ENCODE data around the gene POLR2E. TPM values are rescaled to one million over a fixed set of nuclear protein-coding genes. Genes with fewer than 3 reads are reported as not detected.

Gene POLR2E
- total RNA-seq, 4 donors from 2014 or later = 117 to 228 (median 150) TPM

DNA sequence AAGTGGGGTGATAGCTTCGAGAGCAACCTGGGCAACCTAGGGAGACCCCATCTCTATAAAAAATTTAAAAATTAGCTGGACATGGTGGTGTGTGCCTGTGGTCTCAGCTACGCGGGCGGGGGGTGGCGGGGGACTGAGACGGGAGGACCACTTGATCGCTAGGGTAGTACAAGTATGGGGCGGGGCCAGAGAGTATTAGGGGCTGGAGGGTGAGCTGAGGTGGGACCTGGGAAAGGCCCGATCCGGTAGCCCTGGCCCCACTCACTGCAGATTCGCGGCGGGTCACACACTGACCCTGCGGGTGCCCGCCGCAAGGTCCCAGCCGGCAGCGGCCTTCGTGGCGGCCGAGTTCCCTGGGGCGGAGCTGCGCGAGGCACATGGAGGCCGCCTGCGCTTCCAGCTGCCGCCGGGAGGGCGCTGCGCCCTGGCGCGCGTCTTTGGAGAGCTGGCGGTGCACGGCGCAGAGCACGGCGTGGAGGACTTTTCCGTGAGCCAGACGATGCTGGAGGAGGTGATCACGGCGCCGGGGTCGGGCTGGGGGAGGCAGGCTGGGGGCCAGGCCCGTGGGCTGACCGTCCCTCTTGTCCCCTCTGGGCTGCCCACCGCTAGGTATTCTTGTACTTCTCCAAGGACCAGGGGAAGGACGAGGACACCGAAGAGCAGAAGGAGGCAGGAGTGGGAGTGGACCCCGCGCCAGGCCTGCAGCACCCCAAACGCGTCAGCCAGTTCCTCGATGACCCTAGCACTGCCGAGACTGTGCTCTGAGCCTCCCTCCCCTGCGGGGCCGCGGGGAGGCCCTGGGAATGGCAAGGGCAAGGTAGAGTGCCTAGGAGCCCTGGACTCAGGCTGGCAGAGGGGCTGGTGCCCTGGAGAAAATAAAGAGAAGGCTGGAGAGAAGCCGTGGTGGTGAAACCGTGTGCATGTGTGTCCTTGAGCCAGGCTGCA is 30.2 kb downstream of the POLR2E start:
- whole genome bisulfite sequencing, 2 donors (ENCODE audit: low coverage in 1 of 2) = 6 to 13% methylated on average over 7 to 10 of the region's 60 CpGs
- Histone ChIP-seq H3K4me3 (peak overlapping the region in 1 of 2 donors; percentile 8), H3K4me1 (peaks cover 0 to 42% (median 21%) of the 10 kb centered on the region in 3 donors), H3K27ac (no peak overlapping the region), H3K27me3 (peaks cover 60% of the 10 kb centered on the region), H3K36me3 (no peaks in the 10 kb centered on the region), H3K9me3 (peaks cover 0 to 1% (median 0%) of the 10 kb centered on the region in 3 donors)
- TF ChIP-seq POLR2A (IDR thresholded peaks at IDR 0.05) = no peak
- TF ChIP-seq, protein P1, sequence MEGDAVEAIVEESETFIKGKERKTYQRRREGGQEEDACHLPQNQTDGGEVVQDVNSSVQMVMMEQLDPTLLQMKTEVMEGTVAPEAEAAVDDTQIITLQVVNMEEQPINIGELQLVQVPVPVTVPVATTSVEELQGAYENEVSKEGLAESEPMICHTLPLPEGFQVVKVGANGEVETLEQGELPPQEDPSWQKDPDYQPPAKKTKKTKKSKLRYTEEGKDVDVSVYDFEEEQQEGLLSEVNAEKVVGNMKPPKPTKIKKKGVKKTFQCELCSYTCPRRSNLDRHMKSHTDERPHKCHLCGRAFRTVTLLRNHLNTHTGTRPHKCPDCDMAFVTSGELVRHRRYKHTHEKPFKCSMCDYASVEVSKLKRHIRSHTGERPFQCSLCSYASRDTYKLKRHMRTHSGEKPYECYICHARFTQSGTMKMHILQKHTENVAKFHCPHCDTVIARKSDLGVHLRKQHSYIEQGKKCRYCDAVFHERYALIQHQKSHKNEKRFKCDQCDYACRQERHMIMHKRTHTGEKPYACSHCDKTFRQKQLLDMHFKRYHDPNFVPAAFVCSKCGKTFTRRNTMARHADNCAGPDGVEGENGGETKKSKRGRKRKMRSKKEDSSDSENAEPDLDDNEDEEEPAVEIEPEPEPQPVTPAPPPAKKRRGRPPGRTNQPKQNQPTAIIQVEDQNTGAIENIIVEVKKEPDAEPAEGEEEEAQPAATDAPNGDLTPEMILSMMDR (IDR thresholded peaks at IDR 0.05) = peak in 3 of 4 experiments; percentile 73 to 88 (median 79)
- ATAC-seq = peak; percentile 65

DNA sequence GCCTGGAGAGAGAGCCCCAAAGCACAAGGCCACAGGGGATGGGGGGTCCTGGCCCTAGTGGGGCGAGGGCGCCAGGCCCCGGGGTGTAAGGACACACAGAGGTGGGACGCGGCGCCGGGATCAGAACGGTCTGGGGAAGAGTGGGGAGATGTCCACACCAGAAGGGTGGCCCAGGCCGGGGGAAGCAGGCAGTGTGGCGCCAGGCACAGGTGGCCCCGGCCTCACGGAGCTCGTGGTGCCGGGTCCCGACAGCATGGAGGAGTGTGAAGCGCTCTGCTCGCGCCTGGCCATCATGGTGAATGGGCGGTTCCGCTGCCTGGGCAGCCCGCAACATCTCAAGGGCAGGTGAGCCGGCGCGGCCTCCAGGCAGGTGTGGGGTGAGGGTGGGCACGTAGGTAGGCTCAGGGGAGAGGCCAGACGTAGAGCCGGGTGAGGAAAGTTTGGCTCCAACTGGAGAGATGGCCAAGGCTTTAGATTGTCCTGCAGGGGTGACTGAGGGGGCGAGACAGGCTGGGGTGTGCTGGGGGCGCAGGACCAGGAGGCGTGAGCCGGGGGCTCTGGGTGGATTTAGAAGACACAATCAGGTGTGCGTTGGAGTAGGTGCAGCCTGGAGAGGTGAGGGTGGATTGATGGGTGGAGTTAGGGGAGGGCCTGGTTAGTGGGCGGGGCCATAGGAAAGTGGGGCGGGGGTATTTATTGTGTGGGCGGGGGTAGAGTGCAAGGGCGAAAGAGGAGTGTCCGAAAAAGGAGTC is 31.1 kb downstream of the POLR2E start:
- WGBS, 2 donors (ENCODE audit: low coverage in 1 of 2) = 45 to 86% methylated on average over 1 to 11 of the region's 37 CpGs
- Histone ChIP-seq H3K36me3 (no peaks in the 10 kb centered on the region), H3K27me3 (peaks cover 51% of the 10 kb centered on the region), H3K4me3 (no peak overlapping the region), H3K9me3 (peaks cover 0 to 10% (median 0%) of the 10 kb centered on the region in 3 donors), H3K27ac (no peak overlapping the region), H3K4me1 (peaks cover 0 to 38% (median 21%) of the 10 kb centered on the region in 3 donors)
- TF ChIP-seq POLR2AphosphoS5 (IDR thresholded peaks at IDR 0.05) (no peak), POLR2A (IDR thresholded peaks at IDR 0.05) (no peak)
- TF ChIP-seq, protein P1 (IDR thresholded peaks at IDR 0.05) = no peak
- ATAC-seq = no peak

DNA sequence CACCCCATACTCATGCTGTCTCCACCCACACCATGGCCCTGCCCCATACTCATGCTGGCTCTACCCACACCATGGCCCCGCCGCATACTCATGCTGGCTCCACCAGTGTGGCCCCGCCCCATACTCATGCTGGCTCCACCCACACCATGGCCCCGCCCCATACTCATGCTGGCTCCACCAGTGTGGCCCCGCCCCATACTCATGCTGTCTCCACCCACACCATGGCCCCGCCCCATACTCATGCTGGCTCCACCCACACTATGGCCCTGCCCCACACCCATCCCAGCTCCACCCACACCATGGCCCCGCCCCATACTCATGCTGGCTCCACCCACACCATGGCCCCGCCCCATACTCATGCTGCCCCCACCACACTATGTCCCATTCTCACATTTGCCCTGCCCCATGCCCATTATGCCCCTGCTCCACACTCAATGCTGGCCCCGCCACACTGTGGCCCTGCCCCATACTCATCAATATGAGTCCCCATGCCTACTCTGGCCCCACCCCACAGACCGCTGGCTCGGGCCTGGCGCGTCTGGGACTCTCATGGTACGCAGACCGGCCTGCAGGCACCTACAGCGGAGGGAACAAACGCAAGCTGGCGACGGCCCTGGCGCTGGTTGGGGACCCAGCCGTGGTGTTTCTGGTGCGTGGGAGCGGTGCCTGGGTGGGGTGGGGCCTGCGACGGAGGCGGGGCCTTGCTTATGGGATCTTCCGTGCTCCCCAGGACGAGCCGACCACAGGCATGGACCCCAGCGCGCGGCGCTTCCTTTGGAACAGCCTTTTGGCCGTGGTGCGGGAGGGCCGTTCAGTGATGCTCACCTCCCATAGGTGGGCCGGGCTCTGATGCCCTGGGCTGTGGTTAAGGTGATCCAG is 31.9 kb downstream of the POLR2E start:
- H3K4me1 ChIP-seq = peaks cover 0 to 38% (median 21%) of the 10 kb centered on the region in 3 donors
- no peak overlapping the region for H3K4me3 ChIP-seq
- H3K27me3 ChIP-seq = peaks cover 43% of the 10 kb centered on the region
- ATAC-seq = no peak
- H3K36me3 ChIP-seq = peaks cover 0 to 8% of the 10 kb centered on the region in 2 donors
- 56 to 58% methylated on average over 3 to 4 of the region's 37 CpGs for WGBS, 2 donors (ENCODE audit: low coverage in 1 of 2)
- TF ChIP-seq POLR2A (IDR thresholded peaks at IDR 0.05) (no peak), POLR2AphosphoS5 (IDR thresholded peaks at IDR 0.05) (no peak), EP300 (IDR thresholded peaks at IDR 0.05) (no peak)
- TF ChIP-seq, protein P1 (IDR thresholded peaks at IDR 0.05) = no peak
- H3K9me3 ChIP-seq = peaks cover 0 to 18% (median 0%) of the 10 kb centered on the region in 3 donors
- H3K27ac ChIP-seq = no peak overlapping the region

DNA sequence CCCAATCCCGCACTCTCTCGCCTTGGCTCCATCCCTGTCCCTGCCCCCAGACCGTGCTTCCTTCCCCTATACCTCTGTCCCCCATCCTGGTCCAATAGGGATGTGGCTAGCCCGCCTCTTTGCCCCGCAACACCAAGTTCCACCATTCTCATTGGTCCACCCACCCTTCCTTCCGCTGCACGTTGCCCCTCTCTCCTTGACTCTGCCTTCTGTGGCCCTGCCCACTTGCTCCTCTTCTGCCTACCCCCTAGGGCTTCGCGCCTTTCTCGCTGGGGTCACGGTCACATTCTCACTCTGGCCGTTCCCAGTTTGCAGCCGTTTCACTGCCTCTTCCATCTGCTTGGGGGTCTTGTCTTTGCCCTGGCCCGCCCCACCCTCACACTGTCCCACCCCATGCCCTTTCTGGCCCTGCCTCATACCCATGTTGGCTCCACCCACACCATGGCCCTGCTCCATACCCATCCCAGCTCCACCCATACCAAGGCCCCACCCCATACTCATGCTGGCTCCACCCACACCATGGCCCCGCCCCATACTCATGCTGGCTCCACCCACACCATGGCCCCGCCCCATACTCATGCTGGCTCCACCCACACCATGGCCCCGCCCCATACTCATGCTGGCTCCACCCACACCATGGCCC is 32.7 kb downstream of the POLR2E start:
- ATAC-seq = no peak
- 84 to 86% methylated on average over 12 to 14 of the region's 17 CpGs for WGBS, 2 donors (ENCODE audit: low coverage in 1 of 2)
- H3K4me3 ChIP-seq = no peak overlapping the region

More for the DNA sequence above, 32.7 kb downstream of the POLR2E start:
- TF ChIP-seq POLR2A (IDR thresholded peaks at IDR 0.05) = no peak
- TF ChIP-seq, protein P1 (IDR thresholded peaks at IDR 0.05) = no peak
- no peak for TF ChIP-seq POLR2AphosphoS5 (IDR thresholded peaks at IDR 0.05)
- TF ChIP-seq EP300 (IDR thresholded peaks at IDR 0.05) = no peak
- H3K27me3 ChIP-seq = peaks cover 35% of the 10 kb centered on the region
- peaks cover 0 to 26% (median 0%) of the 10 kb centered on the region in 3 donors for H3K9me3 ChIP-seq
- H3K27ac ChIP-seq = no peak overlapping the region
- H3K36me3 ChIP-seq = peaks cover 0 to 13% of the 10 kb centered on the region in 2 donors
- H3K4me1 ChIP-seq = peaks cover 0 to 32% (median 19%) of the 10 kb centered on the region in 3 donors
